ENCODE results near the gene COPB1. TPM values are rescaled to one million over a fixed set of nuclear protein-coding genes. Genes with fewer than 3 reads are reported as not detected.

COPB1 gene
- total and polyA plus RNA-seq, 9 of the 15 experiments (the other 6 are each of a cell fraction or from before 2014, with no cell fraction given), result 64.7 to 188 (median 91.6) TPM

DNA sequence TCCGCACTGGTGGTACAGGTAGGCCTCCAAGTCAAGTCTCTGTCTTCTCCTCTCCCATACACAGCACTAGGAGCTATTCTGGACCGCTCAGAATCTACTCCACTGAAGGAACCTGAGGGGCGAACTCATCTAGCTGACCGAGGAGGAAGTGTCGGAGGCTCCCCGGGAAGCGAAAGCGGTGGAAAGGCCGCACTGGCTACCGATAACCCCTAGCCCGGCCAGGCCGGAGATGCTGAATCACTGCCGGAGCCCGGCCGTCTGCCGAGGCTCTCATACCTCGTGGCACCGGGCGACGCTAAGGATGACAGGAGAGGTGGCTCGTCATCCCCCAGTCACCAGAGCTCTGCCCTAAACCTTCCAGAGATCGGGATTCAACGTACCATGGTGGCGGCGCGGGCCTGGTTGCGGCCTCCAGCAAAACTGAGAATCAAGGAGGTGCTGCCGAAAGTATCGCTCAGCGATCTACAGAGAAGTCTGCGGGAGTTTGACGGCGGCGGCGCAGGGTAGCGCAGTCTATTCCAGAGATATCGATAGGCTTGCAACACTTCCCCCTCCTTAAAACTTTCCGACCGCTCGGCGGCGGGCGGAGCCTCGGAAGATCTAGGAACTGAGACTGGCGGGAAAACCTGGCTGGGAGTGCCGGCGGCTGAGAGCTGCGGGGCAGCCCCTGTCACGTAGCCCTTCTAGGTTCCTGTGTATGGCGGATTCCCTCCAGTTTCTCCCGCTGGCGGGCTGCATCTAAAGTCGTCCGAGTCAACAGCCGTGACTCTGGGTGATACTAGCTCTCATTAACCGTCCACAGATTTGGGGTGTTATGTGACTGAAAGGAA lies 20.5 kb upstream of the COPB1 start, which contains the start of gene PSMA1 (continued):
- TF ChIP-seq KAT2B (IDR thresholded peaks at IDR 0.05; ENCODE audit: low read depth, low read length) (no peak), HNRNPL (IDR thresholded peaks at IDR 0.05; ENCODE audit: low read depth, low read length) (no peak), SMARCB1 (IDR thresholded peaks at IDR 0.05; ENCODE audit: insufficient read length, low read depth) (no peak), ZNF77 (CRISPR knock-in tag; IDR thresholded peaks at IDR 0.05) (no peak), RBM17 (IDR thresholded peaks at IDR 0.05; ENCODE audit: borderline replicate concordance, low read depth, low read length) (no peak), CAMTA2 (CRISPR knock-in tag; conservative IDR thresholded peaks at IDR 0.05) (no peak; the same call in 1 of the 2 replicates), TGIF2 (CRISPR knock-in tag; IDR thresholded peaks at IDR 0.05) (peak; percentile 32; the same call in 1 of the 2 replicates), PHF20 (IDR thresholded peaks at IDR 0.05; ENCODE audit: partially characterized antibody) (peak; percentile 72), SOX6 (IDR thresholded peaks at IDR 0.05) (peak; percentile 52; the same call in 1 of the 2 replicates), CXXC5 (CRISPR knock-in tag; IDR thresholded peaks at IDR 0.05) (peak; percentile 92), EZH2 (IDR thresholded peaks at IDR 0.05; ENCODE audit: borderline replicate concordance, low read depth, low read length) (no peak)
- TF ChIP-seq, protein P1, sequence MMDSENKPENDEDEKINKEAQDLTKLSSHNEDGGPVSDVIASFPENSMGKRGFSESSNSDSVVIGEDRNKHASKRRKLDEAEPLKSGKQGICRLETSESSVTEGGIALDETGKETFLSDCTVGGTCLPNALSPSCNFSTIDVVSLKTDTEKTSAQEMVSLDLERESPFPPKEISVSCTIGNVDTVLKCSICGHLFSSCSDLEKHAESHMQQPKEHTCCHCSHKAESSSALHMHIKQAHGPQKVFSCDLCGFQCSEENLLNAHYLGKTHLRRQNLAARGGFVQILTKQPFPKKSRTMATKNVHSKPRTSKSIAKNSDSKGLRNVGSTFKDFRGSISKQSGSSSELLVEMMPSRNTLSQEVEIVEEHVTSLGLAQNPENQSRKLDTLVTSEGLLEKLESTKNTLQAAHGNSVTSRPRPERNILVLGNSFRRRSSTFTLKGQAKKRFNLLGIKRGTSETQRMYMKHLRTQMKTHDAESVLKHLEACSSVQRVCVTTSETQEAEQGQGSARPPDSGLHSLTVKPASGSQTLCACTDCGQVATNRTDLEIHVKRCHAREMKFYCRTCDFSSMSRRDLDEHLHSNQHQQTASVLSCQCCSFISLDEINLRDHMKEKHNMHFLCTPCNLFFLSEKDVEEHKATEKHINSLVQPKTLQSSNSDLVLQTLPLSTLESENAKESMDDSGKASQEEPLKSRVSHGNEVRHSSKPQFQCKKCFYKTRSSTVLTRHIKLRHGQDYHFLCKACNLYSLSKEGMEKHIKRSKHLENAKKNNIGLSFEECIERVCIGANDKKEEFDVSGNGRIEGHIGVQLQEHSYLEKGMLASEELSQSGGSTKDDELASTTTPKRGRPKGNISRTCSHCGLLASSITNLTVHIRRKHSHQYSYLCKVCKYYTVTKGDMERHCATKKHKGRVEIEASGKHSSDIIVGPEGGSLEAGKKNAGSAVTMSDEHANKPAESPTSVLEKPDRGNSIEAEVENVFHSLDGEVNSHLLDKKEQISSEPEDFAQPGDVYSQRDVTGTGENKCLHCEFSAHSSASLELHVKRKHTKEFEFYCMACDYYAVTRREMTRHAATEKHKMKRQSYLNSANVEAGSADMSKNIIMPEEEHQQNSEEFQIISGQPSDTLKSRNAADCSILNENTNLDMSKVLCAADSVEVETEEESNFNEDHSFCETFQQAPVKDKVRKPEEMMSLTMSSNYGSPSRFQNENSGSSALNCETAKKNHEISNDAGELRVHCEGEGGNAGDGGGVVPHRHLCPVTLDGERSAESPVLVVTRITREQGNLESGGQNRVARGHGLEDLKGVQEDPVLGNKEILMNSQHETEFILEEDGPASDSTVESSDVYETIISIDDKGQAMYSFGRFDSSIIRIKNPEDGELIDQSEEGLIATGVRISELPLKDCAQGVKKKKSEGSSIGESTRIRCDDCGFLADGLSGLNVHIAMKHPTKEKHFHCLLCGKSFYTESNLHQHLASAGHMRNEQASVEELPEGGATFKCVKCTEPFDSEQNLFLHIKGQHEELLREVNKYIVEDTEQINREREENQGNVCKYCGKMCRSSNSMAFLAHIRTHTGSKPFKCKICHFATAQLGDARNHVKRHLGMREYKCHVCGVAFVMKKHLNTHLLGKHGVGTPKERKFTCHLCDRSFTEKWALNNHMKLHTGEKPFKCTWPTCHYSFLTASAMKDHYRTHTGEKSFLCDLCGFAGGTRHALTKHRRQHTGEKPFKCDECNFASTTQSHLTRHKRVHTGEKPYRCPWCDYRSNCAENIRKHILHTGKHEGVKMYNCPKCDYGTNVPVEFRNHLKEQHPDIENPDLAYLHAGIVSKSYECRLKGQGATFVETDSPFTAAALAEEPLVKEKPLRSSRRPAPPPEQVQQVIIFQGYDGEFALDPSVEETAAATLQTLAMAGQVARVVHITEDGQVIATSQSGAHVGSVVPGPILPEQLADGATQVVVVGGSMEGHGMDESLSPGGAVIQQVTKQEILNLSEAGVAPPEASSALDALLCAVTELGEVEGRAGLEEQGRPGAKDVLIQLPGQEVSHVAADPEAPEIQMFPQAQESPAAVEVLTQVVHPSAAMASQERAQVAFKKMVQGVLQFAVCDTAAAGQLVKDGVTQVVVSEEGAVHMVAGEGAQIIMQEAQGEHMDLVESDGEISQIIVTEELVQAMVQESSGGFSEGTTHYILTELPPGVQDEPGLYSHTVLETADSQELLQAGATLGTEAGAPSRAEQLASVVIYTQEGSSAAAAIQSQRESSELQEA (IDR thresholded peaks at IDR 0.05; ENCODE audit: low read depth), result no peak
- TF ChIP-seq, protein P2, sequence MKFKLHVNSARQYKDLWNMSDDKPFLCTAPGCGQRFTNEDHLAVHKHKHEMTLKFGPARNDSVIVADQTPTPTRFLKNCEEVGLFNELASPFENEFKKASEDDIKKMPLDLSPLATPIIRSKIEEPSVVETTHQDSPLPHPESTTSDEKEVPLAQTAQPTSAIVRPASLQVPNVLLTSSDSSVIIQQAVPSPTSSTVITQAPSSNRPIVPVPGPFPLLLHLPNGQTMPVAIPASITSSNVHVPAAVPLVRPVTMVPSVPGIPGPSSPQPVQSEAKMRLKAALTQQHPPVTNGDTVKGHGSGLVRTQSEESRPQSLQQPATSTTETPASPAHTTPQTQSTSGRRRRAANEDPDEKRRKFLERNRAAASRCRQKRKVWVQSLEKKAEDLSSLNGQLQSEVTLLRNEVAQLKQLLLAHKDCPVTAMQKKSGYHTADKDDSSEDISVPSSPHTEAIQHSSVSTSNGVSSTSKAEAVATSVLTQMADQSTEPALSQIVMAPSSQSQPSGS (CRISPR knock-in tag; IDR thresholded peaks at IDR 0.05), result no peak
- TF ChIP-seq, protein P3, sequence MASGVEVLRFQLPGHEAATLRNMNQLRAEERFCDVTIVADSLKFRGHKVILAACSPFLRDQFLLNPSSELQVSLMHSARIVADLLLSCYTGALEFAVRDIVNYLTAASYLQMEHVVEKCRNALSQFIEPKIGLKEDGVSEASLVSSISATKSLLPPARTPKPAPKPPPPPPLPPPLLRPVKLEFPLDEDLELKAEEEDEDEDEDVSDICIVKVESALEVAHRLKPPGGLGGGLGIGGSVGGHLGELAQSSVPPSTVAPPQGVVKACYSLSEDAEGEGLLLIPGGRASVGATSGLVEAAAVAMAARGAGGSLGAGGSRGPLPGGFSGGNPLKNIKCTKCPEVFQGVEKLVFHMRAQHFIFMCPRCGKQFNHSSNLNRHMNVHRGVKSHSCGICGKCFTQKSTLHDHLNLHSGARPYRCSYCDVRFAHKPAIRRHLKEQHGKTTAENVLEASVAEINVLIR (CRISPR knock-in tag; IDR thresholded peaks at IDR 0.05), result peak; percentile 14; the same call in 1 of the 2 replicates

All from K562 (cell line).